Transverse colon (tissue), 4 donors: ENCODE results near the gene RBCK1. TPM values are rescaled to one million over a fixed set of nuclear protein-coding genes. Genes with fewer than 3 reads are reported as not detected.

Experiments used
- DNase-seq: peaks from one replicate; pipeline ENCODE4 v3.0.0-alpha.2; 2019
- H3K27ac ChIP-seq, 4 donors: fragments of 200-600 bp; sonication (generic); 2 replicates each; pipeline ENCODE4 v1.5.1; 2016 to 2018; ENCODE audit warnings: inconsistent platforms in 4 of 4
- H3K27me3 ChIP-seq: fragments of 200-600 bp; sonication (generic); 2 replicates; pipeline ENCODE4 v1.5.1; 2017; ENCODE audit warnings: inconsistent platforms
- H3K36me3 ChIP-seq, 4 donors: fragments of 200-600 bp; sonication (generic); 2 replicates each; pipeline ENCODE4 v1.5.1; 2017 to 2019; ENCODE audit warnings: inconsistent platforms in 4 of 4
- H3K4me1 ChIP-seq, 4 donors: fragments of 200-600 bp; sonication (generic); 2 replicates each; pipeline ENCODE4 v1.5.1; 2017 to 2020; ENCODE audit warnings: inconsistent platforms in 4 of 4
- H3K4me3 ChIP-seq, 4 donors: fragments of 200-600 bp; sonication (generic); 1 replicate in 1 of 4; 2 replicates in 3 of 4; pipeline versions ENCODE4 v1.5.1 to v1.6.1; 2017 to 2019; ENCODE audit warnings: inconsistent platforms in 4 of 4
- H3K9me3 ChIP-seq, 2 donors: fragments of 200-600 bp; sonication (generic); 2 replicates each; pipeline ENCODE4 v1.5.1; 2017 to 2019; ENCODE audit warnings: inconsistent platforms in 2 of 2
- CTCF ChIP-seq, 5 experiments: fragments of 200-600 bp in 3 of 5; fragments of 450-650 bp in 2 of 5; sonication (generic) in 3 of 5; IDR thresholded peaks; 1 replicate in 2 of 5; 2 replicates in 3 of 5; pipeline ENCODE4 v1.5.1; 2016 to 2017; ENCODE audit warnings: antibody characterized with exemption in 5 of 5, inconsistent platforms in 3 of 5, mild to moderate bottlenecking in 2 of 5, moderate library complexity in 1 of 5
- EP300 ChIP-seq: sonication (generic); formaldehyde crosslinking; IDR thresholded peaks from one replicate; pipeline ENCODE4 v1.6.1; 2017; ENCODE audit warnings: antibody characterized with exemption, low read depth
- POLR2A ChIP-seq: fragments of 450-650 bp; IDR thresholded peaks from one replicate; pipeline ENCODE4 v1.6.1; 2016; ENCODE audit warnings: antibody characterized with exemption, mild to moderate bottlenecking, moderate library complexity
- POLR2AphosphoS5 ChIP-seq, 3 donors: sonication (generic); formaldehyde crosslinking; IDR thresholded peaks; one replicate each; pipeline ENCODE4 v1.6.1; 2016; ENCODE audit warnings: antibody characterized with exemption in 3 of 3
- WGBS, 2 donors: methylation state at CpG; one replicate each; pipeline ENCODE4 v1.1.5; 2018; ENCODE audit warnings: low coverage in 1 of 2; 5-methylcytosine and 5-hydroxymethylcytosine counted together
- in situ Hi-C, 4 donors: fragments of 200-750 bp; cut with MboI; loops; one replicate each; pipeline versions ENCODE4 v1.15.0 to v1.15.1; 2017; ENCODE audit warnings: low sequenced_read_pairs in 3 of 4, low pct_ligation_motif_present in 1 of 4, low pct_unique_long_range_greater_than_20kb in 1 of 4
- intact Hi-C: fragments of 100-400 bp; cut with DNase I; formaldehyde crosslinking; loops from one replicate; pipeline ENCODE4 v1.15.1; 2023; ENCODE audit warnings: low total_unique reads
- total RNA-seq, 4 donors: library from RNA; depleted of rRNA; stranded (reverse); fragments of >200 nt; gene quantifications; one replicate each; pipeline ENCODE4 v1.1.0, GENCODE V29; 2016

The RBCK1 gene
- total RNA-seq, 4 donors from 2014 or later = 101 to 152 (median 110) TPM

DNA sequence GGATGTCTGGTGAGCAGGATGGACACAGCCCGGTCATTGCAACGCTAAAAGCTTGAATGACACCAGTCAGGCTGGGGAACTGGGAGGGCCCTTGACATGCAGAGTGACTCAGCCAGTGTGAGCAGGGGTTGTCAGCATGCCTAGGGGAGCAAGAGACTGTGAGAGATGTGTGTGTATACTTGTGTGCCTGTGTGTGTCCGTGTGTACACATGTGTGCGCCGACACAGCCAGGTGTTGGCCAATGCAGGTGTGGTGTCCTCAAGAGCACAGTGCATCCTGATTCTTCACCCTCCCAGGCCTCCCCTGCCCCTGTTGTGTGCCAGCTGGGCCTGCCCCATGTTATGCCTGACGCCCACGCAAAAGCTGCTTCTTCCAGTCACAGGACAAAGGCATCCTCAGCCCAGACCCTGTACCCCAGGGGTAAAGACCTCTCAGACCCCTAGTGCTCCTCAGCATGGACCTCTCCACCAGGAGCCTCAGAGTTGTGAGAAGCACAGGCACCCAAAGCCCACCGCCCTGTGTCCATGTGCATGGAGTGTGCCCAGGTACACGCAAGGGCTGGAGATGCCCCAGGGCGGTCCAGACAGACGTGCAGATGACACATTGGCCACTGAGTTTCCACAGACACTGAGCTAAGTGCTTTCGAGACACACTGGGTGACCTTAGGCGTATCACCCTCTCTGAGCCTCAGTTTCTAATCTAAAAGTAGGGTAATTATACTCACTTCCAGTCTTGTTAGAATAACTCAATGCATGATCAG, 44.6 kb upstream of the RBCK1 start:
- Histone ChIP-seq H3K4me3 (no peak overlapping the region), H3K27ac (no peak overlapping the region), H3K4me1 (peaks cover 0 to 11% (median 0%) of the 10 kb centered on the region in 4 donors), H3K9me3 (no peaks in the 10 kb centered on the region), H3K36me3 (no peaks in the 10 kb centered on the region), H3K27me3 (no peaks in the 10 kb centered on the region)
- in situ Hi-C loops = no loop called here
- 85 to 100% methylated on average over 2 to 13 of the region's 13 CpGs for WGBS, 2 donors
- no peak for DNase-seq
- intact Hi-C loops = no loop called here
- TF ChIP-seq CTCF (IDR thresholded peaks at IDR 0.05) (no peak), POLR2A (no peak), EP300 (no peak), POLR2AphosphoS5 (IDR thresholded peaks at IDR 0.05) (no peak)

DNA sequence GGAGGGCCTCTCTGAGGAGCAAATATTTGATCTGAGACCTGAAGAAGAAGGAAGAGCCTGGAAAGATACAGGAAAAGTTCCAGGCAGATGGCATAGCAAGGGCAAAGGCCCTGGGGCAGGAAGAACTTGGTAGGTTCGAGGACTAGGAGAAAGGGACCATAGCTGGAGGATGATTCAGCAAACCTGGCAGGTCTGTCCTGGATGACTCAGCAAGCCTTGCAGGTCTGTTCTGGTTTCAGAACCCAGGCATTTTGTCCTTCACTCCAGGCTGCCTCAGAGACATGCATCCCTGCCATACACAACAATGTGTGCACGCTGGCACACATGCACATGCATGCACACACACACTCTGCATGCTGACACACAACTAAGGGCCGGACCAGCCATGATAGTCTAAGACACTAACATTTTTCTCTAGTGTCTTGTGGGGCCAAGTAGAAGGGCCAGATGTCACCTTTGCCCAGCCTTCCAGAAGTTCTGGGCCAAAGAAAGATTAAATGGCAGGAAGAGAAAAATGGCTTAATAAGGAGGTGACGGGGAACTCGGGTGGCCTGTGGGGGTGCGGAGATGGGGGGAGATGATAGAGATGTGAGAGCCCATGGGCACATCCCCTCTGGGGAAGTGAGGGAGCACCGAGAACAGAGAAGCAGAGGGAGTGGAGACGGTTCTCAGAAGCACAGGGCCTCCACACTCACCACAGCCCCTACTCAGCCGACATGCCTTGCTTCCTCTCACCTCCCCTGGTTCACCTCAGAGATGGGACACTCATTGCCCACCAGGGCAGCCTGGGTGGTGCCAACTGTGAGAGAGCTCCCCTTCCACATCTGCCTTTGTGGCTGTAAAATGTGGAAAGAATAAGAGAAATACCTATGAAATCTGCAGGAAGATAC, 42.9 kb upstream of the RBCK1 start:
- Histone ChIP-seq H3K36me3 (no peaks in the 10 kb centered on the region), H3K27me3 (no peaks in the 10 kb centered on the region), H3K27ac (no peak overlapping the region), H3K9me3 (no peaks in the 10 kb centered on the region), H3K4me3 (no peak overlapping the region), H3K4me1 (peaks cover 0 to 17% (median 0%) of the 10 kb centered on the region in 4 donors)
- in situ Hi-C loops (no loop called here), intact Hi-C loops (no loop called here)
- DNase-seq = no peak
- WGBS, 2 donors = 51 to 74% methylated on average over 4 to 9 of the region's 9 CpGs
- TF ChIP-seq CTCF (IDR thresholded peaks at IDR 0.05) = no peak
- no peak for TF ChIP-seq POLR2A
- TF ChIP-seq POLR2AphosphoS5 (IDR thresholded peaks at IDR 0.05) = no peak
- no peak for TF ChIP-seq EP300

GRCh38 chr20:366041-366718, 41.9 kb upstream of the RBCK1 start:
- in situ Hi-C loops (no loop called here), intact Hi-C loops (no loop called here)
- Histone ChIP-seq H3K9me3 (no peaks in the 10 kb centered on the region), H3K36me3 (no peaks in the 10 kb centered on the region), H3K27ac (peak overlapping the region in 1 of 4 donors; percentile 5), H3K4me1 (peaks cover 0 to 18% (median 0%) of the 10 kb centered on the region in 4 donors), H3K27me3 (no peaks in the 10 kb centered on the region), H3K4me3 (no peak overlapping the region)
- TF ChIP-seq POLR2AphosphoS5 (IDR thresholded peaks at IDR 0.05) = no peak
- TF ChIP-seq EP300 = no peak
- DNase-seq = no peak
- WGBS, 2 donors = 23 to 62% methylated on average over 1 to 7 of the region's 7 CpGs

DNA sequence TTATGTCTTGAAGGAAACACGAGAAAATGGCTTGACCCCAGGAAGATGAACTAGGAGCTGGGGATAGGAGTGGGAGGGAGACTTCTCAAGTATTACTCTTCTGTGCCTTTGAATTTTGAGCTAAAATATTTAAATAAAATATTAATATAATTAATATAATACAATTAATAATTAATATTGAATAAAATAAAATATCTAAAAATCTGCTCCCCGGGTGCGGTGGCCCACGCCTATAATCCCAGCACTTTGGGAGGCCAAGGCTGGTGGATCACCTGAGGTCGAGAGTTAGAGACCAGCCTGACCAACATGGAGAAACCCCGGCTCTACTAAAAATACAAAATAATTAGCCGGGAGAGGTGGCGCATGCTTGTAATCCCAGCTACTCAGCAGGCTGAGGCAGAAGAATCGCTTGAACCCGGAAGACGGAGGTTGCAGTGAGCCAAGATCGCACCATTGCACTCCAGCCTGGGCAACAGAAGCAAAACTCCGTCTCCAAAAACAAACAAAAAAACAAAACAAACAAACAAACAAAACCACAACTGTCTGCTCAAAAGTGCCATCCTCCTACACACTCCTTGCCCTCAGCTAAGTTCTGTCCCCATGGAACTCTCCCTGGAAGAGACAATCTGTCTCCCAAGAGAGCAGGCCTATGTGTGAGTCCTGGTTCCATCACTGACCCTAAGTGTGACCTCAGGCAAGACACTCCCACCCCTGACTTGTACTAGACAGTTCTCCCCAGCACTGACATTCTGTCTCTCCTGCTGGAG, 41.2 kb upstream of the RBCK1 start:
- Histone ChIP-seq H3K4me1 (peaks cover 0 to 23% (median 3%) of the 10 kb centered on the region in 4 donors), H3K9me3 (no peaks in the 10 kb centered on the region), H3K36me3 (no peaks in the 10 kb centered on the region), H3K27ac (peak overlapping the region in 1 of 4 donors; percentile 5), H3K27me3 (no peaks in the 10 kb centered on the region), H3K4me3 (no peak overlapping the region)
- DNase-seq = no peak
- intact Hi-C loops = no loop called here
- WGBS, 2 donors = 73 to 82% methylated on average over 7 to 12 of the region's 13 CpGs
- TF ChIP-seq POLR2AphosphoS5 (IDR thresholded peaks at IDR 0.05) (no peak), POLR2A (no peak), CTCF (IDR thresholded peaks at IDR 0.05) (no peak), EP300 (no peak)
- in situ Hi-C loops = no loop called here
